Fibroblast of mammary gland (primary cell): ENCODE data around the gene LYVE1.
"Not testable (repeated sequence)": the region's sequence is repeated elsewhere in the genome, so short reads cannot be mapped to it uniquely, and the experiment has no call there.

Experiments used
- DNase-seq: peaks from one replicate; pipeline ENCODE4 v3.0.0-alpha.2; 2010; ENCODE audit warnings: low read depth
- H3K4me3 ChIP-seq: 2 replicates; pipeline ENCODE4 v1.5.1; 2011; ENCODE audit warnings: low read depth, mild to moderate bottlenecking, low read length, moderate library complexity; ENCODE audit not compliant: control insufficient read depth
- TF ChIP-seq, protein P1 (sequence below): conservative IDR thresholded peaks from 2 replicates; pipeline ENCODE4 v1.5.1; 2011; ENCODE audit warnings: low read depth, low read length, inconsistent platforms; ENCODE audit not compliant: control insufficient read depth, insufficient read depth

The LYVE1 gene

DNA sequence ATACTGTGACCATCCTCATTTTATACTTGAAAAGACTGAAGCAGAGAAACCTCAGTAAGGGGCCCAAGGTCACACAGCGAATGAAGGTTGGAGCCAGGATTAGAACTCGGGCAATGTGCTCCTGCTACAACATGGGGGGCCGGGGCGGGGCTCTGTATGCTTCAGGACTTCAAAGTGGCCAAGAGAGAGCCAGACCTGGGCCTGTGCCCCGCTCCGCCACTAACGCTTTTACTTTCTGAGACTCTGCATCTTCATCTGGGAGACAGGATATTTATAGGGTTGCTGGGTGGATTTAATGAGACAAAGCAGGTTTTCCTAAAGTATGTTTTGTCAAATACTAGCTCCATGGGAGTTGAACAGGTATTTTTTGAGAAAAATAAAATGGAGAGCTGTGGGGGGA, 33.9 kb upstream of the LYVE1 start:
- DNase-seq: no peak
- TF ChIP-seq, protein P1, sequence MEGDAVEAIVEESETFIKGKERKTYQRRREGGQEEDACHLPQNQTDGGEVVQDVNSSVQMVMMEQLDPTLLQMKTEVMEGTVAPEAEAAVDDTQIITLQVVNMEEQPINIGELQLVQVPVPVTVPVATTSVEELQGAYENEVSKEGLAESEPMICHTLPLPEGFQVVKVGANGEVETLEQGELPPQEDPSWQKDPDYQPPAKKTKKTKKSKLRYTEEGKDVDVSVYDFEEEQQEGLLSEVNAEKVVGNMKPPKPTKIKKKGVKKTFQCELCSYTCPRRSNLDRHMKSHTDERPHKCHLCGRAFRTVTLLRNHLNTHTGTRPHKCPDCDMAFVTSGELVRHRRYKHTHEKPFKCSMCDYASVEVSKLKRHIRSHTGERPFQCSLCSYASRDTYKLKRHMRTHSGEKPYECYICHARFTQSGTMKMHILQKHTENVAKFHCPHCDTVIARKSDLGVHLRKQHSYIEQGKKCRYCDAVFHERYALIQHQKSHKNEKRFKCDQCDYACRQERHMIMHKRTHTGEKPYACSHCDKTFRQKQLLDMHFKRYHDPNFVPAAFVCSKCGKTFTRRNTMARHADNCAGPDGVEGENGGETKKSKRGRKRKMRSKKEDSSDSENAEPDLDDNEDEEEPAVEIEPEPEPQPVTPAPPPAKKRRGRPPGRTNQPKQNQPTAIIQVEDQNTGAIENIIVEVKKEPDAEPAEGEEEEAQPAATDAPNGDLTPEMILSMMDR: no peak
- H3K4me3 ChIP-seq: no peak overlapping the region

DNA sequence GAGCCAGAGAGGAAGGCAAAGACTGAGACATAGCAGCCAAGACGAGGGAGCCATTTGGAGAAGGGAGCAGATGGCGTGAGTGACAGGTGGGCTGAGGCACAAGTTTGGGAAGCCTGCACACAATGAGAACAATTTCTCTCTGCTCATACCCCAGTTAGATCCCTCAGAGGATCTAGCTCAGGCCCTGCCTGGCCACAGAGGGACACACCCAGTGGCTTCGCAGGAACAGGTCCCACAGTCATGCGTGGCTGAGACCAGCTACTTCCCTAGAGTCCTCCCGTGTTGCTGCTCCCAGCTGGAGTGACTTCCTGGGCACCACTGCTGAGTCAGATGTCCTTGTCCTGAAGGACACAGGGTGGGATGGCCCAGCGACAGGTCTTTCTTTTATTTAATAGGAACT, 33.4 kb upstream of the LYVE1 start:
- TF ChIP-seq, protein P1: no peak
- no peak overlapping the region for H3K4me3 ChIP-seq
- DNase-seq: no peak

DNA sequence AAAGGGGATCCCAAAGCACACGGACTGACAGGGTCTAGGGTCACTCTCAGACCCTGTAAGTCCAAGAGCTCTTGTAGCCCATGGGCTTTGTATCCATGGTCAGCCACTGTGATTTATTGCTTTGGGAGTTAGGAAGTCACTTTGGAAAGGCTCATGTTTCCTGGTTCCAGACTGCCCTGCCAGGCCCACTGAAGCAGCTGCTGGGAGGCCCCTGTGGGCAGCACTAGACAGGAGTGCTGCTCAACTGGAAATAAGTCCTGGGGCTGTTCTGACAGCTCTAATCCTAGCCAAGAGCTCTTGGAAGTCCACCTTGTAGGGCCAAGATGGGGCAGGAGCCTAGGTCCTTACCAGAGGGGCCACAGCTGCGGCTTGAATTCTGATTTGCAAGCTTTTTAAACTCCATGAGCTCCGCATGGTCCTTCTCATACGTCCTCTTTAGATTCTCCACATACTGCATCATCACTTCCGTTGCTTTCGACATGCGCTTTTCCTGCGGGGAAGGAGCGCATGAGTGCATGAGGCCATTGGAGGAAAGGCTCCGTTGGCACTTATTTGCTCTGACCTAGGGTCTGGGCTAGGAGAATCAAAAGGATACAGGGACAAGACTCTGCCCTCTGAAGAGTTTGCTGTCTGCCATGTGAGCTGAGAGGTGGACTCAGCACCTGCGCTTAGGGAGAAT, 32.2 kb upstream of the LYVE1 start:
- DNase-seq: no peak
- TF ChIP-seq, protein P1: no peak
- no peak overlapping the region for H3K4me3 ChIP-seq

DNA sequence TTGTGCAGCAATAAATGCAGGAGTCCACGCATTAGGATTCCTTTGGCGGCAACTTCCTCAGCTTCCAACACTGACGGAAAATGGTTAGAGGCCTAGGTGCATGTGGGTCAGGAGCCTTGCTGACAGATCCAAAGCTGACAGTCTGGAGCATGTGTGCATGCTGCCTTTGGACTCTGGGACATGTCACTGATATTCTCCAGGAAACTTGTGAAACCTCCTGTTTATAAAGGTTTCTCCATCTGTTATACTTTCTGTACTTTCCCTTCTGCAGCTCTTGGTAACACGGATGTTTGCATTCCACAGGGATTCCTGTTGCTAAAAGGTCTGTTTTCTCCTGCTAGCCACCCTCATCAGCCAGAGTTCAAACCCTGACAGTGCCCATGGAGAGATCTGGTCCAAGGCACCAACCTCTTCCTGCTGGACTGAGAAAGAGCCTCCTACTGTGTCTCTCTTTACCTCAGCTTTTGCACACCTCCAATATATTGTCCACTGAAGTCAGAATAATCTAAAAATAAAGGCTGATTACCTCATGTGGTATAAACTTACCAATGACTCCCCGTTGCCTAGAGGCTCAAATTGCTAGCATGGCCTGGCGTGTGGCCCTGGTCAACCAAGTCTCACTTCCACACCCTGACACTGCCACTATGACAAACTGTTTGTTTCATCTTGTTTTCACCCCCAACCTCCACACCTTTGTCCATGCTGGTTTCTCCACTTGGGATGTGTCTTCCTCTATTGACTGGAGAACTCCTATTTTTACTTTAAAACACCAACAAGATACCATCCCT, 31.1 kb upstream of the LYVE1 start:
- TF ChIP-seq, protein P1: no peak
- no peak overlapping the region for H3K4me3 ChIP-seq
- DNase-seq: no peak

DNA sequence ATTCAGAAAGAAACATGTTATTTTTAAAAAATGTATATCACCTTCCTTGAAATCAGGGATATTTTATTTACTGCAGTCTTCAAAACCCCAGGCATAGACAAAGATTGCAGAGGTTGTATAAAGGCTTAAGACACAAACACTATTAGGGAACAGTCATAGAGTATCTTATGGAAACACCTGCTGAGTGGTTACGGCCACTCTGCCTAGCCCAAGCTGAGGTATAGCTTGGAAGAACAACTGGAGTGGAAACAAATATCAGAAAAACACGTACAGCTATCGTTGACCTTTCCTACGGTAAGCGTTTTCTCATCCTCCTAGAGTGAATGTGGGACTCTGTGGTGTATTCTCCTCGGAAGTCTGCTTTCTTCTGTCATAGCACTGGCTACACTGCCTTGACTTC, 30.4 kb upstream of the LYVE1 start:
- DNase-seq: no peak
- H3K4me3 ChIP-seq: no peak overlapping the region
- TF ChIP-seq, protein P1: no peak

DNA sequence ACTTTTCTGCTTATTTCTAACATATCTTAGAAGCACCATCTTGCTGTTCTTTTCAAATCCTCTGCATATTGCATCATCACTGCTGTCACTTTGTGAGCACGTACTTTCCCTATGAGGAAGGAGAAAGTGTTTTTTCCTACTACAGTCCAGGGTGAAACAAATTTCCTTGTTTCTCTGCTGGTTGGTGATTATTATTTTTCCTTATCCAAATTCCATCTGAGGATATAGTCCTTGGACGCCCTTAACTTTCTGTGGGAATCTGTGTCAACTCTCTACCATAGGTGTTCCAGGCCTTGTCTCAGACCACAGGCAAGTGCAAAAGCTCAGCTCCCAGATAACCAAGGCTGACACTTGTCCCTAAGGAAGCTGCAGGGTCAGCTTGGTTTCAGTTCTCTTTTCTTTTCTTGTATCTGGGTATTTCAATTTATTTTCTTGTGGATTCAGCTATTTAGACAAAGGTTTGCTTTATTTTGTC, 29.4 kb upstream of the LYVE1 start:
- H3K4me3 ChIP-seq: no peak overlapping the region

DNA sequence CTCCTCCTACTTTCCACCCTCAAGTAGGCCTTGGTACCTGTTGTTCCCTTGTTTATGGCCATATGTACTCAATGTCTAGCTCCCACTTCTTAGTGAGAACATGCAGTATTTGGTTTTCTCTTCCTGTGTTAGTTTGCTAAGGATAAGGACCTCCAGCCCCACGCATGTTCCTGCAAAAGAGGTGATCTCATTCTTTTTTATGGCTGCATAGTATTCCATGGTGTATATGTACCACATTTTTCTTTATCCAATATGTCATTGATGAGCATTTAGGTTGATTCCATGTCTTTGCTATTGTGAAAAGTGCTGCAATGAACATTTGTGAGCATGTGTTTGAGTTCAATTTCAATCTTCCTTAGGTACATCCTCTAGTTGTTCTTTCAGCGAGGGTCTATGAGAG, 27.4 kb upstream of the LYVE1 start:
- not testable (repeated sequence) for DNase-seq

More for the DNA sequence above, 29.4 kb upstream of the LYVE1 start:
- no peak for DNase-seq
- TF ChIP-seq, protein P1: no peak

More for the DNA sequence above, 27.4 kb upstream of the LYVE1 start:
- H3K4me3 ChIP-seq: not testable (repeated sequence)
